Effector CD8-positive, alpha-beta T cell (primary cell): ENCODE data around the gene MMP17.

Source experiments
- DNase-seq: peaks from one replicate; lab custom pipeline; 2025; lab: John Stamatoyannopoulos, UW

Gene MMP17

DNA sequence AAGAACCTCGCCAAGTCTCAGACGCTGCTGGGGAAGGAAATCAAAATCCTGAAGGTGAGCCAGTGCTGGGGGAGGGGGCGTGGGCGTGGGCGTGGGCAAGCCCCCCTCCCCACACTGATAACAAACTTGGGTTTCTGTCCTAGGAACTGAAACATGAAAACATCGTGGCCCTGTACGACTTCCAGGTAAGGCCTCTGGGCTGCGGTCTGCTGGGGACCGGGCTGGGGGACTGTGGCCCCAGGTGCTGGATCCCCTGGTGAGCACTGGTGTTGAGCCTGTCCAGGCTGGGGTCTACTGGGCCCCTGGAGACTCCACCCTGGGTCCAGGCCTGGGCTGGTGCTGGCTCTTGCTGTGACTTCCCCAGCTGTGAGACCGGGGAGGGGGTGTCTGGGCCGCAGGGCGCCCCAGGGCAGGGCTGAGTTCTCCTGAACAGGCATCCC lies 67.5 kb downstream of the MMP17 start:
- no peak for DNase-seq

DNA sequence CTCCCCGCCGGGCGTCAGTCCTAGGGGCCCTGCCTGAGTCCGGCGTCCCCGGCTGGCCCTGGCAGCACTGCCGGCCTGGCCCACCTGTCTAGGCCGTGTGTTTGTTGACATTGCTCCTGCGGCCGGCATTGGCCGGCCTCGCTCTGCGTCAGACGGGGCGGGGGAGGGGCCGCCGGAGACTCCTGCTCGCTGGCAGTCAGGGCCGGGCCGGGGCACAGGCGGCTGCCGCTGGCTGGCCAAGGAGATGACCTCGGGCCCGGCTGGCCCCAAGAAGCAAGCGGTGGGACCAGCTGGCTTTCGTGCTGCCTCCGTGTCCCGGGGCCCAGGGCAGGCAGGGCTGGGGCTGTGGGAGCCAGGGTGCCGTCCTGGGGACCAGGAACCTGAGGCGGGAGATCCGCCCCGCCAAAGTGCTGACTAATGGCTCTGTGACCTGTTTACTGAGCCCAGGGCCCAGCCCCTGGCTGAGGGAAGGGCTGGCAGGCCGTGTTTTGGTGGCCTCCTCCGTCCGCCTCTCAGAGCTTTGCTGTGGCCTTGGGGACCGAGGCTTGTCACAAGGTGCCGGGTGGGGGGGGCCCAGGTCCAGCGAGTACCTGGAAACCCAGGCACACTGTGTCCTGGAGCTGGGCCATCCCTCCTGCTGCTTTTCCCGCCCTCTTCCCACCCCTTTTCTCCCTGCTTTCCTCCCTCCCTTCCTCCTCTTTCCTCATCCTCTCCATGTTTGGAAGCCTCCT lies 68.1 kb downstream of the MMP17 start:
- peak; percentile 41 for DNase-seq

DNA sequence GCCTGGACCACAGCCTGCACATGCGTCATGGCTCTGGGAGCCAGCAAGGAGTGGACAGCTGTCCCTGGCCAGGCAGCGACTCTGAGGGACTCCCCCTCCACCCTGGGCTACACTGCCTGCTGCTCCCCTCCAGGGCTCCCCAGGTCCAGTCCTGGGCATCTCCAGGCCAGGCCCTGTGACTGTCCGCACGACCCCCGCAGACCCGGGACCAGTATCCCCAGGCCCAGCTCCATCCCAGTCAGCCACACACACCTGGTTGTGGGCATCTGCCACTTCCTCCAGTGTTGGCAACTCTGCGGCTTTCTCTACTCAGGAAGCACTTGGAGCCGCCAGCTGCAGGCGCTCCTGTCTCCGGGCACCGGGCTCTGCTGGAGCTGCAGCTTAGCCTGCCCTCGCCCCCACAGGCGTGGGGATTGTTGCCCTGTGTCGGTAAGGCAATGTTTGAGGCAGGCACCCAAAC lies 68.6 kb downstream of the MMP17 start:
- DNase-seq = no peak

GRCh38 chr12:131897276-131897675 lies 69.1 kb downstream of the MMP17 start:
- DNase-seq = no peak

GRCh38 chr12:131897875-131898274 lies 69.7 kb downstream of the MMP17 start:
- no peak for DNase-seq

DNA sequence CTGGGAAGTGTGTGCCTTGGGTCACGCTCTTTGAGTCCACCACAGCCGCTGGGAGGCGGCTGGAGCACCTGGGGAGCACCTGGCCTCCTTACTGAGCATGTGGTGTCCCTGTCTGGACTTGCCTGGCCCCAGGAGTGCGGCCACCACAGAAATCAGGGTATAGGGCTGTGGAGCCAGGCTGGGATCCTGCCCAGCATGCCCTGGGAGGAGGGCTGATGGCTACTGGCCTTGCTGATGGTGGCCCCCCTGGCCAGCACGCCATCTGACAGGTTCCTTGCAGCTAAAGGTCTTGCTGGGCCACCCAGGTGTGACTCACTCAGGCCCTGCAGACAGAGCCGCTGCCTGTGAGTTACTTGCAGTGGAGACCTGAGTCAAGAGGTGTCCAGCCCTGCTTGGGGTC lies 72.2 kb downstream of the MMP17 start:
- no peak for DNase-seq
